Esophagus squamous epithelium (tissue), 4 donors: ENCODE data around the gene ROR2.

Experiments
- CTCF ChIP-seq, 6 experiments: fragments of 450-650 bp in 4 of 6; fragments of 200-600 bp in 2 of 6; sonication (generic) in 2 of 6; IDR thresholded peaks; one replicate each; pipeline ENCODE4 v1.5.1; 2016 to 2019; ENCODE audit warnings: antibody characterized with exemption in 6 of 6, mild to moderate bottlenecking in 4 of 6, moderate library complexity in 4 of 6
- POLR2A ChIP-seq, 4 donors: fragments of 450-650 bp; IDR thresholded peaks; one replicate each; pipeline ENCODE4 v1.6.1; 2017; ENCODE audit warnings: antibody characterized with exemption in 4 of 4, mild to moderate bottlenecking in 4 of 4, moderate library complexity in 3 of 4

- TF ChIP-seq CTCF (IDR thresholded peaks at IDR 0.05) (no peak), POLR2A (IDR thresholded peaks at IDR 0.05) (no peak)
Measured at GRCh38 chr9:91751922-91752321, 198.1 kb downstream of the ROR2 start.
